ENCODE results near the gene DLGAP1.

DLGAP1 gene

GRCh38 chr18:3995476-3996102 lies 459.5 kb downstream of the DLGAP1 start:
- H3K4me3 ChIP-seq (replicated peaks; ENCODE audit: insufficient read depth, low read length): no peak overlapping the region
- peak; percentile 45 to 66 for DNase-seq (ENCODE audit: low read depth in 1 of 2, low spot score in 1 of 2)
- no peaks in the 10 kb centered on the region for H3K27me3 ChIP-seq (ENCODE audit: insufficient read depth, poor library complexity, severe bottlenecking)

GRCh38 chr18:3993941-3994687 lies 461.0 kb downstream of the DLGAP1 start:
- TF ChIP-seq GABPA (IDR thresholded peaks at IDR 0.05; ENCODE audit: low read depth) (no peak), POLR2AphosphoS5 (IDR thresholded peaks at IDR 0.05; ENCODE audit: low read depth) (no peak), SPI1 (IDR thresholded peaks at IDR 0.05; ENCODE audit: borderline replicate concordance, low read depth) (no peak), REST (IDR thresholded peaks at IDR 0.05; ENCODE audit: insufficient replicate concordance, low read depth) (no peak), CTCF (IDR thresholded peaks at IDR 0.05; ENCODE audit: insufficient read depth, low read length) (no peak)
- Histone ChIP-seq H3K4me3 (replicated peaks; ENCODE audit: insufficient read depth, low read length) (no peak overlapping the region), H3K27ac (replicated peaks) (no peak overlapping the region), H3K27me3 (ENCODE audit: insufficient read depth, poor library complexity, severe bottlenecking) (no peaks in the 10 kb centered on the region)
- DNase-seq (ENCODE audit: low read depth in 1 of 2, low spot score in 1 of 2): no peak

More at GRCh38 chr18:3995476-3996102, 459.5 kb downstream of the DLGAP1 start:
- H3K27ac ChIP-seq (replicated peaks): no peak overlapping the region
- TF ChIP-seq REST (IDR thresholded peaks at IDR 0.05; ENCODE audit: insufficient replicate concordance, low read depth): no peak
- TF ChIP-seq SPI1 (IDR thresholded peaks at IDR 0.05; ENCODE audit: borderline replicate concordance, low read depth): no peak
- TF ChIP-seq CTCF (IDR thresholded peaks at IDR 0.05; ENCODE audit: insufficient read depth, low read length): peak; percentile 87

- no peak for TF ChIP-seq SPI1 (IDR thresholded peaks at IDR 0.05; ENCODE audit: borderline replicate concordance, low read depth)
- TF ChIP-seq CTCF (IDR thresholded peaks at IDR 0.05; ENCODE audit: insufficient read depth, low read length): no peak
- DNase-seq (ENCODE audit: low read depth in 1 of 2, low spot score in 1 of 2): no peak
- no peak overlapping the region for H3K27ac ChIP-seq (replicated peaks)
- peaks cover 5% of the 10 kb centered on the region for H3K27me3 ChIP-seq (ENCODE audit: insufficient read depth, poor library complexity, severe bottlenecking)
- H3K4me3 ChIP-seq (replicated peaks; ENCODE audit: insufficient read depth, low read length): no peak overlapping the region
These were observed 469.4 kb downstream of the DLGAP1 start for GRCh38 chr18:3985664-3986063.

Data from HL-60 (cell line).